Measurements from ENCODE around the gene ZNF827.

Gene ZNF827

GRCh38 chr4:145931403-145931802 lies 7.2 kb downstream of the ZNF827 start:
- TF ChIP-seq, protein P1, sequence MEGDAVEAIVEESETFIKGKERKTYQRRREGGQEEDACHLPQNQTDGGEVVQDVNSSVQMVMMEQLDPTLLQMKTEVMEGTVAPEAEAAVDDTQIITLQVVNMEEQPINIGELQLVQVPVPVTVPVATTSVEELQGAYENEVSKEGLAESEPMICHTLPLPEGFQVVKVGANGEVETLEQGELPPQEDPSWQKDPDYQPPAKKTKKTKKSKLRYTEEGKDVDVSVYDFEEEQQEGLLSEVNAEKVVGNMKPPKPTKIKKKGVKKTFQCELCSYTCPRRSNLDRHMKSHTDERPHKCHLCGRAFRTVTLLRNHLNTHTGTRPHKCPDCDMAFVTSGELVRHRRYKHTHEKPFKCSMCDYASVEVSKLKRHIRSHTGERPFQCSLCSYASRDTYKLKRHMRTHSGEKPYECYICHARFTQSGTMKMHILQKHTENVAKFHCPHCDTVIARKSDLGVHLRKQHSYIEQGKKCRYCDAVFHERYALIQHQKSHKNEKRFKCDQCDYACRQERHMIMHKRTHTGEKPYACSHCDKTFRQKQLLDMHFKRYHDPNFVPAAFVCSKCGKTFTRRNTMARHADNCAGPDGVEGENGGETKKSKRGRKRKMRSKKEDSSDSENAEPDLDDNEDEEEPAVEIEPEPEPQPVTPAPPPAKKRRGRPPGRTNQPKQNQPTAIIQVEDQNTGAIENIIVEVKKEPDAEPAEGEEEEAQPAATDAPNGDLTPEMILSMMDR (IDR thresholded peaks at IDR 0.05) = no peak

DNA sequence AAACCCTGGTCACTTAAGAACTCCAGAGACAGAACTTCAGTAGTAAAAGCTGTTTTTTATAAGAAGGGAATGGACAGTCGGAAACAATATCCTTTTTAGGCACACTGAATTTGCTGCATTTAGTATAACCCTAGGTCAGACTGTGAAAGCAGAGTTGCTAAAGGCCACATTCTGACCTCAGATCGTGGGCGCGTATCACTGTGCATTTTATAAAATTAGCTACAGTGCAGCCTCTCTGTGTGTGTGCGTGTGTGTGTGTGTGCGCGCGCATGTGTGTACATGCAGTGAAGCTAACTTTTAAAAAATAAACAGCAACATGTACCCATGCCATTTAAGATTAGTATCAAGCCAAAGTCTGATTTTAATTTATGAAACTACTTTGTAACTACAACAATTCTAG lies 8.0 kb downstream of the ZNF827 start:
- TF ChIP-seq, protein P1 (IDR thresholded peaks at IDR 0.05) = no peak

DNA sequence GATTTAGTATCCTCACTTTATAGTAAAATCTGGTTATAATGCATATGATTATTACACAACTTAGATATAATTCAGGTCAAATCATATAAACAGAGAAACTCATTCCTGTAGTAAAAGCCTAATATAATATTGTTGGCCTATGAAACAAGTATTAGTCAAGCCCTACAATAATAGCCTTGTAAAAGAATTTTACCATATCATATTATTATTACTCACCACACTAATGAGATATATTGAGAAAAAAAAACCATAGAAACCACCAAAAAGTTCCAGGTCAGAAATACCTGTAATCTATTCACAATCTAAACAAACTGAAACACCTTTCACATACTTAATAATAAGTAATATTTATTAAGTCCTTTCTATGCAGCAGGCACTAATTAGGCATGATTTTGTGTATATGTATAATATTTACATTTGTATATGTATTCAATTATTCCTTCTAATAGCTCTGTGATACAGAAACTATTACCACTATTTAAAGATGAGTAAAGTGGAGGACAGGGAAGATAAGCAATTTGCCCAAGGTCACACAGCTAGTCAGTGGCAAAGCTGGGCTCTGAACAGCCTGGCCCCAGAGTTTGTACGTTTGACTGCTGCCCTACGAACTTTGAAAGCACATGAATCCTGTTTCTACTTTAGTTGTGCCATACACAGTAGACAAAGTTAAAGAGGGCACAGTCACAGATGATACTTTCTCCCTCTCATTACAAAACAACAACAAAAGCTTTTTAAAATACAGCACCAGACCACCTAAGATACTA lies 9.0 kb downstream of the ZNF827 start:
- TF ChIP-seq, protein P1 (IDR thresholded peaks at IDR 0.05) = no peak

- TF ChIP-seq, protein P1 (IDR thresholded peaks at IDR 0.05) = no peak
Measured at GRCh38 chr4:145928748-145929147, 9.9 kb downstream of the ZNF827 start.

DNA sequence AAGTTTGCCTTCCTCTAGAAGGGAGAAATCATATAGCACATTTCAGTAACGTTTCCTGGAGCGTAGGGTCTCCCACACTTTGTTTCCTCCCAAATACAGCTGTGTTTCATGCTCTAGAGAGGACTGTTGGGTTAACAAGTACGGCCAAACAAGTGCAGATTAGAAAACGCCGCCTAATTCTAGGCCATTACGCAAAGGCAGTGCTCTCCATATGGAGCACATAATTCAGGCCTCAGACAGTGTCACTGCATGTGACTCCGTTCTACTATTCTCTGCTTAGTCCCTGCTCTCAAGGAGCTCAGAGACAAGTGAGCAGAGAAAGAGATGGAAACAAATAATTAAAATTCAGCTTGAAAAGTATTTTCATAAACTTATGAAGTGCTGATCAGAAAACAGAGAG lies 11.6 kb downstream of the ZNF827 start:
- TF ChIP-seq, protein P1 (IDR thresholded peaks at IDR 0.05) = no peak

DNA sequence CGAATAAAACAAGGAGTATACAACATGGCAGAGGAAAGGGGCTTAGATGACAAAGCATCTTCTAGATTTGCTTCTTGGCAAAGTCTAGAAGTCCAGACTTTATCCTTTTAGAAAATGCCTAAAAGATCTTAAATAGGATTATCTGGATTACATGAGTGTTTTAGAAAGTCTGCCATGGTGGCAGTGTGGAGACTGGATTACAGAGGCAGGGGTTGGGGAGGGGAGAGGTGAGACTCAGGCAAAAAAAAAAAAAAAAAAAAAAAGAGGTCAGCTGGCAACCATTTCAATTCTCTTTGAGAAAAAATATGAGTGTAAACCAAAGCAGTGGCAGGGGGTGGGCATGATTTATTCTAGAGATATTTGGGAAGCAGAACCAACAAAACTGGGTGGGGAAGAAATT lies 17.4 kb downstream of the ZNF827 start:
- TF ChIP-seq, protein P1 (IDR thresholded peaks at IDR 0.05) = no peak

- TF ChIP-seq, protein P1 (IDR thresholded peaks at IDR 0.05) = no peak
Measured at GRCh38 chr4:145920205-145920604, 18.4 kb downstream of the ZNF827 start.

DNA sequence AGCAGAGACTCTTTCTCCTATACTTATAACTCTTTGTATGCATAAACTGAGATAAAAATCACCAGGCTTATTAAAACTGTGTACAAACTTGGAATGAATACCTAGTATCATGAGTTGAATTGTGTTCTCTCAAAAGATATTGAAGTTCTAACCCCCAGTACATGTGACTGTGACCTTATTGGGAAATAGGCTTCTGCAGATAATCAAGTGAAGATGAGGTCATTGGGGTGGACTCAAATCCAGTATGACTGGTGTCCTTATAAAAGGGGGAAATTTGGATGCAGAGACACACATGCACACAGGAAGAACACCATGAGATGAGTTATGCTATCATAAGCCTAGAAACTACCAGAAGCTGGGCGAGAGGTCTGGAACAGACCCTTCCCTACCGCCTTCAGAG lies 26.2 kb downstream of the ZNF827 start:
- TF ChIP-seq, protein P1 (IDR thresholded peaks at IDR 0.05) = no peak
